H9 (cell line): ENCODE data around the gene HSD11B1. TPM values are rescaled to one million over a fixed set of nuclear protein-coding genes. Genes with fewer than 3 reads are reported as not detected.

Experiments
- DNase-seq: peaks from one replicate; pipeline ENCODE4 v3.0.0-alpha.2; 2017
- H2AFZ ChIP-seq: one replicate; pipeline ENCODE4 v1.6.1; 2013; ENCODE audit warnings: mild to moderate bottlenecking, low read length, control low read depth, moderate library complexity
- H2AK5ac ChIP-seq: 2 replicates; pipeline ENCODE4 v1.6.1; 2013; ENCODE audit warnings: low read length, control low read depth, mixed read lengths; ENCODE audit not compliant: insufficient read length
- H2BK120ac ChIP-seq: one replicate; pipeline ENCODE4 v1.6.1; 2013; ENCODE audit warnings: low read depth, mild to moderate bottlenecking, low read length, control low read depth, inconsistent platforms; ENCODE audit not compliant: poor library complexity, severe bottlenecking
- H2BK12ac ChIP-seq: 2 replicates; pipeline ENCODE4 v1.6.1; 2013; ENCODE audit warnings: low read length, control low read depth, mixed read lengths, low read depth; ENCODE audit not compliant: insufficient read length
- H2BK15ac ChIP-seq: 2 replicates; pipeline ENCODE4 v1.6.1; 2013; ENCODE audit warnings: low read depth, low read length, control low read depth
- H2BK20ac ChIP-seq: one replicate; pipeline ENCODE4 v1.6.1; 2013; ENCODE audit warnings: low read depth, mild to moderate bottlenecking, low read length, control low read depth, inconsistent platforms; ENCODE audit not compliant: poor library complexity, severe bottlenecking
- H2BK5ac ChIP-seq: 2 replicates; pipeline ENCODE4 v1.6.1; 2013; ENCODE audit warnings: low read length, control low read depth, mixed read lengths; ENCODE audit not compliant: insufficient read length
- H3K14ac ChIP-seq: 2 replicates; pipeline ENCODE4 v1.6.1; 2013; ENCODE audit warnings: low read length, control low read depth; ENCODE audit not compliant: insufficient read depth
- H3K18ac ChIP-seq: 2 replicates; pipeline ENCODE4 v1.6.1; 2013; ENCODE audit warnings: low read depth, mild to moderate bottlenecking, mixed read lengths, low read length, control low read depth; ENCODE audit not compliant: insufficient read length
- H3K23ac ChIP-seq: 2 replicates; pipeline ENCODE4 v1.6.1; 2013; ENCODE audit warnings: low read length, control low read depth, mixed read lengths, low read depth; ENCODE audit not compliant: insufficient read length
- H3K23me2 ChIP-seq: 2 replicates; pipeline ENCODE4 v1.6.1; 2013; ENCODE audit warnings: low read depth, mild to moderate bottlenecking, mixed read lengths, low read length, control low read depth; ENCODE audit not compliant: insufficient read length, poor library complexity, severe bottlenecking
- H3K27ac ChIP-seq: 2 replicates; pipeline ENCODE4 v1.5.1; 2013; ENCODE audit warnings: low read length, control low read depth, mixed read lengths, low read depth; ENCODE audit not compliant: insufficient read length
- H3K27me3 ChIP-seq: 2 replicates; pipeline ENCODE4 v1.6.1; 2013; ENCODE audit warnings: low read length, control low read depth, inconsistent platforms; ENCODE audit not compliant: insufficient read depth
- H3K4ac ChIP-seq: 2 replicates; pipeline ENCODE4 v1.6.1; 2013; ENCODE audit warnings: low read depth, mild to moderate bottlenecking, control low read depth, inconsistent platforms, low read length, moderate library complexity
- H3K4me1 ChIP-seq: 2 replicates; pipeline ENCODE4 v1.6.1; 2013; ENCODE audit warnings: low read length, control low read depth, inconsistent platforms; ENCODE audit not compliant: insufficient read depth
- H3K4me2 ChIP-seq: 2 replicates; pipeline ENCODE4 v1.6.1; 2013; ENCODE audit warnings: low read length, control low read depth, mixed read lengths; ENCODE audit not compliant: insufficient read length, insufficient read depth
- H3K56ac ChIP-seq: 2 replicates; pipeline ENCODE4 v1.6.1; 2013; ENCODE audit warnings: low read depth, mild to moderate bottlenecking, mixed read lengths, low read length, control low read depth; ENCODE audit not compliant: insufficient read length
- H3K79me1 ChIP-seq: 2 replicates; pipeline ENCODE4 v1.6.1; 2013; ENCODE audit warnings: low read depth, mild to moderate bottlenecking, moderate library complexity, low read length, control low read depth, inconsistent platforms; ENCODE audit not compliant: insufficient read depth, poor library complexity, severe bottlenecking
- H3K79me2 ChIP-seq: 2 replicates; pipeline ENCODE4 v1.6.1; 2013; ENCODE audit warnings: low read length, control low read depth, inconsistent platforms; ENCODE audit not compliant: insufficient read depth
- H3K9ac ChIP-seq: 2 replicates; pipeline ENCODE4 v1.6.1; 2013; ENCODE audit warnings: low read length, control low read depth, mixed read lengths; ENCODE audit not compliant: insufficient read length; ENCODE audit errors: extremely low read depth
- H3K9me3 ChIP-seq: one replicate; pipeline ENCODE4 v1.6.1; 2013; ENCODE audit warnings: low read depth, low read length, inconsistent platforms; ENCODE audit not compliant: control insufficient read depth
- H3T11ph ChIP-seq: one replicate; pipeline ENCODE4 v1.6.1; 2013; ENCODE audit warnings: mild to moderate bottlenecking, low read length, control low read depth, inconsistent platforms
- H4K20me1 ChIP-seq: one replicate; pipeline ENCODE4 v1.6.1; 2013; ENCODE audit not compliant: control insufficient read depth, insufficient read length, insufficient read depth
- H4K5ac ChIP-seq: 2 replicates; pipeline ENCODE4 v1.6.1; 2013; ENCODE audit warnings: low read depth, mild to moderate bottlenecking, mixed read lengths, low read length, control low read depth; ENCODE audit not compliant: insufficient read length
- H4K8ac ChIP-seq: replicated peaks from 2 replicates; pipeline ENCODE4 v1.6.1; 2013; ENCODE audit warnings: low read length, control low read depth, mixed read lengths, low read depth; ENCODE audit not compliant: insufficient read length
- H4K91ac ChIP-seq: 2 replicates; pipeline ENCODE4 v1.6.1; 2013; ENCODE audit warnings: low read depth, mild to moderate bottlenecking, moderate library complexity, mixed read lengths, low read length, control low read depth; ENCODE audit not compliant: insufficient read length
- H3K27ac Mint-ChIP-seq, 3 experiments: 2 replicates in 2 of 3; 3 replicates in 1 of 3; pipeline ENCODE4 v1.8.0; 2020 to 2021; ENCODE audit warnings: mixed read lengths in 3 of 3, mild to moderate bottlenecking in 1 of 3, moderate library complexity in 1 of 3
- H3K27me3 Mint-ChIP-seq: 2 replicates; pipeline ENCODE4 v1.8.0; 2021; ENCODE audit warnings: low read depth, mild to moderate bottlenecking, moderate library complexity, mixed read lengths
- H3K36me3 Mint-ChIP-seq, 3 experiments: 2 replicates in 2 of 3; 3 replicates in 1 of 3; pipeline ENCODE4 v1.8.0; 2020 to 2021; ENCODE audit warnings: low read depth in 3 of 3, mixed read lengths in 3 of 3; ENCODE audit not compliant: insufficient read depth in 1 of 3
- H3K4me1 Mint-ChIP-seq, 2 experiments: 2 replicates each; pipeline ENCODE4 v1.8.0; 2020; ENCODE audit warnings: mixed read lengths in 2 of 2
- H3K4me3 Mint-ChIP-seq, 2 experiments: 2 replicates in 1 of 2; 3 replicates in 1 of 2; pipeline ENCODE4 v1.8.0; 2020 to 2021; ENCODE audit warnings: mild to moderate bottlenecking in 2 of 2, mixed read lengths in 2 of 2, moderate library complexity in 1 of 2
- H3K9me3 Mint-ChIP-seq, 2 experiments: 2 replicates in 1 of 2; 3 replicates in 1 of 2; pipeline ENCODE4 v1.8.0; 2020; ENCODE audit warnings: mild to moderate bottlenecking in 2 of 2, mixed read lengths in 2 of 2, moderate library complexity in 1 of 2
- WGBS: extraction: QIAGEN DNeasy Blood & Tissue Kit; methylation state at CpG from one replicate; pipeline ENCODE4 v1.1.7; 2013; ENCODE audit warnings: missing lambda C conversion rate, low lambda C conversion rate, mixed read lengths; ENCODE audit not compliant: insufficient read length; ENCODE audit errors: extremely low coverage; 5-methylcytosine and 5-hydroxymethylcytosine counted together
- total RNA-seq: library from RNA; stranded (reverse); gene quantifications from 2 replicates; pipeline ENCODE4 v1.2.1, GENCODE V29; 2021
- TF ChIP-seq, protein P1 (sequence below): fragments of 200-600 bp; sonication (generic); conservative IDR thresholded peaks from 3 replicates; pipeline ENCODE4 v1.8.0; 2021; ENCODE audit warnings: antibody characterized with exemption, mild to moderate bottlenecking

Gene HSD11B1
- total RNA-seq, 1 experiment from 2014 or later = not detected

DNA sequence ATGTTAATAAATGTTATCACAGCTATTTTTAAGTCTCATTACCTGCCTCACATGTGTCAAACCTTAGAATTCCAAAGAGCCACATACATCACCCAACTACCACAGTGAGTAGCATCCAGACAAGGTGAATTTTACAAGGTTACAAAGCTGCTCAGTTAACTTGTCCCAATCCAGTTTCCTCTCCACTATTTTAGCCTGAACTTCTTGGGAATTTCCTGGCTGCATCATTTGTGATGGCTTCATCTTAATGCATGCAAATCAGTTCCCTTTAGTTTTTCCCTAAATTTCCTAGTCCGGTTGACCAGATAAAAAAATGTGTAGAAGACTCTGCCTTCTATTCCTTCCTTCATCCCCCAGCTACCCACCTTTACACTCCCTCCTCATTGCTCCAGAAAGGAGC is 50.6 kb downstream of the HSD11B1 start:
- H3K23ac ChIP-seq = no peak overlapping the region
- no peak overlapping the region for H3K27ac ChIP-seq
- no peak overlapping the region for H4K5ac ChIP-seq
- no peak overlapping the region for H2AK5ac ChIP-seq
- no peak overlapping the region for H2BK20ac ChIP-seq
- H3K56ac ChIP-seq = no peak overlapping the region
- H3K23me2 ChIP-seq = no peaks in the 10 kb centered on the region
- H3K79me1 ChIP-seq = no peaks in the 10 kb centered on the region
- H3K14ac ChIP-seq = no peak overlapping the region
- no peaks in the 10 kb centered on the region for H3K79me2 ChIP-seq
- H2BK15ac ChIP-seq = no peak overlapping the region
- no peak overlapping the region for H3K18ac ChIP-seq
- whole genome bisulfite sequencing = no CpG with 5 or more reads among the region's 1 CpG
- DNase-seq = no peak
- H3K9me3 ChIP-seq = no peaks in the 10 kb centered on the region
- TF ChIP-seq, protein P1, sequence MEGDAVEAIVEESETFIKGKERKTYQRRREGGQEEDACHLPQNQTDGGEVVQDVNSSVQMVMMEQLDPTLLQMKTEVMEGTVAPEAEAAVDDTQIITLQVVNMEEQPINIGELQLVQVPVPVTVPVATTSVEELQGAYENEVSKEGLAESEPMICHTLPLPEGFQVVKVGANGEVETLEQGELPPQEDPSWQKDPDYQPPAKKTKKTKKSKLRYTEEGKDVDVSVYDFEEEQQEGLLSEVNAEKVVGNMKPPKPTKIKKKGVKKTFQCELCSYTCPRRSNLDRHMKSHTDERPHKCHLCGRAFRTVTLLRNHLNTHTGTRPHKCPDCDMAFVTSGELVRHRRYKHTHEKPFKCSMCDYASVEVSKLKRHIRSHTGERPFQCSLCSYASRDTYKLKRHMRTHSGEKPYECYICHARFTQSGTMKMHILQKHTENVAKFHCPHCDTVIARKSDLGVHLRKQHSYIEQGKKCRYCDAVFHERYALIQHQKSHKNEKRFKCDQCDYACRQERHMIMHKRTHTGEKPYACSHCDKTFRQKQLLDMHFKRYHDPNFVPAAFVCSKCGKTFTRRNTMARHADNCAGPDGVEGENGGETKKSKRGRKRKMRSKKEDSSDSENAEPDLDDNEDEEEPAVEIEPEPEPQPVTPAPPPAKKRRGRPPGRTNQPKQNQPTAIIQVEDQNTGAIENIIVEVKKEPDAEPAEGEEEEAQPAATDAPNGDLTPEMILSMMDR = no peak
- no peak overlapping the region for H4K8ac ChIP-seq
- H3K4ac ChIP-seq = no peak overlapping the region
- H3K27me3 ChIP-seq = no peaks in the 10 kb centered on the region
- Mint-ChIP-seq H3K9me3 (no peaks in the 10 kb centered on the region), H3K36me3 (no peaks in the 10 kb centered on the region), H3K4me1 (no peaks in the 10 kb centered on the region), H3K27me3 (peaks cover 36% of the 10 kb centered on the region), H3K4me3 (no peak overlapping the region), H3K27ac (no peak overlapping the region)
- H2AFZ ChIP-seq = no peak overlapping the region
- no peaks in the 10 kb centered on the region for H4K20me1 ChIP-seq
- no peak overlapping the region for H3K4me2 ChIP-seq
- no peak overlapping the region for H3T11ph ChIP-seq
- no peak overlapping the region for H3K9ac ChIP-seq
- no peak overlapping the region for H2BK12ac ChIP-seq
- no peak overlapping the region for H4K91ac ChIP-seq
- H3K4me1 ChIP-seq = no peaks in the 10 kb centered on the region
- no peak overlapping the region for H2BK120ac ChIP-seq
- no peak overlapping the region for H2BK5ac ChIP-seq
